Hepatocyte (in vitro differentiated cells): ENCODE results near the gene GNB1L. TPM values are rescaled to one million over a fixed set of nuclear protein-coding genes. Genes with fewer than 3 reads are reported as not detected.

ENCODE experiments used
- DNase-seq: peaks from one replicate; pipeline ENCODE4 v3.0.0-alpha.2; 2016; ENCODE audit warnings: low spot score
- H2AFZ ChIP-seq: fragments of 200-600 bp; sonication (generic); 2 replicates; pipeline ENCODE4 v1.6.0; 2016; ENCODE audit warnings: antibody characterized with exemption, mild to moderate bottlenecking
- H3K27ac ChIP-seq: fragments of 200-600 bp; sonication (generic); 2 replicates; pipeline ENCODE4 v1.5.1; 2016; ENCODE audit warnings: mild to moderate bottlenecking
- H3K27me3 ChIP-seq: fragments of 200-600 bp; sonication (generic); 2 replicates; pipeline ENCODE4 v1.6.1; 2016
- H3K36me3 ChIP-seq: fragments of 200-600 bp; sonication (generic); replicated peaks from 2 replicates; pipeline ENCODE4 v1.5.1; 2016; ENCODE audit warnings: low read depth; ENCODE audit not compliant: insufficient read depth
- H3K4me1 ChIP-seq: fragments of 200-600 bp; sonication (generic); 2 replicates; pipeline ENCODE4 v1.5.1; 2016; ENCODE audit warnings: mild to moderate bottlenecking, moderate library complexity; ENCODE audit not compliant: insufficient read depth
- H3K4me2 ChIP-seq: fragments of 200-600 bp; sonication (generic); 2 replicates; pipeline ENCODE4 v1.6.0; 2016
- H3K4me3 ChIP-seq: fragments of 200-600 bp; sonication (generic); 2 replicates; pipeline ENCODE4 v1.5.1; 2016; ENCODE audit warnings: mild to moderate bottlenecking
- H3K79me2 ChIP-seq: fragments of 200-600 bp; sonication (generic); 2 replicates; pipeline ENCODE4 v1.6.0; 2017; ENCODE audit warnings: mild to moderate bottlenecking
- H3K9me2 ChIP-seq: fragments of 200-600 bp; sonication (generic); replicated peaks from 2 replicates; pipeline ENCODE4 v1.6.0; 2017; ENCODE audit warnings: mild to moderate bottlenecking; ENCODE audit not compliant: insufficient read depth
- H3K9me3 ChIP-seq: fragments of 200-600 bp; sonication (generic); 2 replicates; pipeline ENCODE4 v1.5.1; 2016; ENCODE audit warnings: low read depth, mild to moderate bottlenecking
- H4K20me1 ChIP-seq: fragments of 200-600 bp; sonication (generic); 2 replicates; pipeline ENCODE4 v1.6.0; 2016; ENCODE audit warnings: mild to moderate bottlenecking; ENCODE audit not compliant: insufficient read depth, poor library complexity, severe bottlenecking
- EZH2 ChIP-seq: fragments of 200-600 bp; sonication (generic); IDR thresholded peaks from 2 replicates; pipeline ENCODE4 v1.6.1; 2016; ENCODE audit warnings: antibody characterized with exemption, mild to moderate bottlenecking, borderline replicate concordance
- EZH2phosphoT487 ChIP-seq: fragments of 200-600 bp; sonication (generic); IDR thresholded peaks from one replicate; pipeline ENCODE4 v1.6.1; 2018; ENCODE audit warnings: antibody characterized with exemption, mild to moderate bottlenecking, low read depth, moderate library complexity; ENCODE audit not compliant: unreplicated experiment, severe bottlenecking
- WGBS: methylation state at CpG from one replicate; pipeline ENCODE4 v1.1.6; 2016; ENCODE audit warnings: low lambda C conversion rate; ENCODE audit errors: missing lambda C conversion rate; 5-methylcytosine and 5-hydroxymethylcytosine counted together
- polyA plus RNA-seq: library from polyadenylated mRNA; unstranded; fragments of >200 nt; fragmentation: Nextera tagmentation; extraction: Ambion mirVana; gene quantifications from 2 replicates; pipeline ENCODE4 v1.2.1, GENCODE V29; 2016
- total RNA-seq: library from RNA; depleted of rRNA; stranded (reverse); fragments of >200 nt; gene quantifications from 2 replicates; pipeline ENCODE4 v1.2.3, GENCODE V29; 2014
- TF ChIP-seq, protein P1 (sequence below): fragments of 200-600 bp; sonication (generic); IDR thresholded peaks from 2 replicates; pipeline ENCODE4 v1.5.1; 2016; ENCODE audit warnings: antibody characterized with exemption, mild to moderate bottlenecking; ENCODE audit not compliant: poor library complexity

Gene GNB1L
- total and polyA plus RNA-seq, 2 experiments from 2014 or later: 4.1 to 8.5 TPM

DNA sequence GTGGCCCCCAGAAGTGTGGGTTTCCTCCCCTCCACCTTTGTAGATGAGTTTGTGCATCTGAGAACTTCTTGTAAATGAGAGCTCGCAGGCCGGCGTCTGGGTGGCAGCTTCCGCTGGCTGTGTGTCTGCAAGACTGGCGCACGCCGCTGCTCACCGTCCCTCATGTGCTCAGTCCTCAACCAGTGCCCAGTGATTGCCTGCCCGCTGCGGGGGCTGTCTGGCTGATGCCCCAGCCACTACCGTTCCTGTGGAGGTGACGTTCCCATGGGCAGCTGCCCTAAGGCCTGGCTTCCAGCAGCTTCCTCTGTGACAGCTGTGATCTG lies 85.3 kb downstream of the GNB1L start:
- WGBS: 96% methylated on average over 12 of the region's 12 CpGs
- H3K79me2 ChIP-seq: no peaks in the 10 kb centered on the region
- peaks cover 96% of the 10 kb centered on the region for H3K27me3 ChIP-seq

DNA sequence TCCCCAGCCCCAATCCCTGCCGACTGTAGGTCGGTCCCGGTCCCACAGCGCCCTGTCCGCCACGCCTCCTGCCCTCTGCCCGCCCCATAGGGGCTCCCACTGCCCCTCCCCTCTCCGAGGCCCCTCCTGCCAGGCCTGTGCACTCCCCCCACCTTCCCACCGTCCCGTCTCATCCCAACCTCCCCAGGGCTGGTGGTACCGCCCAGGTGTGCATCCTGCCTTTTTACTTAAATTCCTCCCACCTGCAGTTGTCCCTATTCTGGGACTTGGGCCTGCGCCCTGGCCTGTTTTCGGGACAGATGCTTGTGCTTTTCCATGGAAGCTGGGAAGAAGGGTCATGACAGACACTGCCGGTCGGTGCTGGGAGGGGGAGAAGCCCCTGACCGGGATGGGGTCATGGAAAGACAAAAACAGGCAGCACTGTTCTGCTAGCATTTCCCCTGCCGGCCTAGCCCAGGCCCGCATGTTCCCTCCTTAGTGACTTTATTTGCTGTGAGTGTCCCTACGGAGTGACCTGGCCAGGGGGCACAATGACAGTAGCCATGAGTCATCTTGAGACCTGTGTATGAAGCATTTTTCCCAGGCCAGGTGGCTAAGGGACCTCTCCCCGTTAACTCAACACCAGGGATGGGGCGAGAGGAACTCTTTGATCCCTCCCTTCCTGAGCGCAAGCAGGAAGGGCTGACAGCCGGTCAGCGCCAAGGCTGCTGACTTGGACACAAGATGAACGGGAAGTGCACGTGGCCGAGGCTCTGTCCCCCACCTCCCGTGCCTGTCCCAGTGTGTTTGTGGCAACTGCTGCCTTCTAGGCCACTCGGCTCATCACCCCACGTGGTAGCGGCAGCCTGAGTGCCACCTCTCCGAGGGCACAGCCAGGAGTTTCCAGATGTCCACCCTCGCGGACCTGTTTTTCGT lies 87.0 kb downstream of the GNB1L start:
- Histone ChIP-seq H3K4me1 (no peaks in the 10 kb centered on the region), H4K20me1 (no peaks in the 10 kb centered on the region), H3K4me3 (no peak overlapping the region), H3K4me2 (peak overlapping the region; percentile 73), H3K36me3 (no peaks in the 10 kb centered on the region), H3K9me2 (no peaks in the 10 kb centered on the region), H3K27me3 (peaks cover 97% of the 10 kb centered on the region), H2AFZ (no peak overlapping the region), H3K79me2 (no peaks in the 10 kb centered on the region), H3K27ac (no peak overlapping the region), H3K9me3 (no peaks in the 10 kb centered on the region)
- DNase-seq: no peak
- WGBS: 32% methylated on average over 29 of the region's 35 CpGs
- TF ChIP-seq, protein P1, sequence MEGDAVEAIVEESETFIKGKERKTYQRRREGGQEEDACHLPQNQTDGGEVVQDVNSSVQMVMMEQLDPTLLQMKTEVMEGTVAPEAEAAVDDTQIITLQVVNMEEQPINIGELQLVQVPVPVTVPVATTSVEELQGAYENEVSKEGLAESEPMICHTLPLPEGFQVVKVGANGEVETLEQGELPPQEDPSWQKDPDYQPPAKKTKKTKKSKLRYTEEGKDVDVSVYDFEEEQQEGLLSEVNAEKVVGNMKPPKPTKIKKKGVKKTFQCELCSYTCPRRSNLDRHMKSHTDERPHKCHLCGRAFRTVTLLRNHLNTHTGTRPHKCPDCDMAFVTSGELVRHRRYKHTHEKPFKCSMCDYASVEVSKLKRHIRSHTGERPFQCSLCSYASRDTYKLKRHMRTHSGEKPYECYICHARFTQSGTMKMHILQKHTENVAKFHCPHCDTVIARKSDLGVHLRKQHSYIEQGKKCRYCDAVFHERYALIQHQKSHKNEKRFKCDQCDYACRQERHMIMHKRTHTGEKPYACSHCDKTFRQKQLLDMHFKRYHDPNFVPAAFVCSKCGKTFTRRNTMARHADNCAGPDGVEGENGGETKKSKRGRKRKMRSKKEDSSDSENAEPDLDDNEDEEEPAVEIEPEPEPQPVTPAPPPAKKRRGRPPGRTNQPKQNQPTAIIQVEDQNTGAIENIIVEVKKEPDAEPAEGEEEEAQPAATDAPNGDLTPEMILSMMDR: no peak
- TF ChIP-seq EZH2: peak; percentile 20
- TF ChIP-seq EZH2phosphoT487: no peak

More for the DNA sequence above, 85.3 kb downstream of the GNB1L start:
- H3K4me1 ChIP-seq: no peaks in the 10 kb centered on the region
- no peak overlapping the region for H2AFZ ChIP-seq
- no peaks in the 10 kb centered on the region for H4K20me1 ChIP-seq
- no peaks in the 10 kb centered on the region for H3K36me3 ChIP-seq
- no peak overlapping the region for H3K27ac ChIP-seq
- no peak overlapping the region for H3K4me3 ChIP-seq
- DNase-seq: no peak
- H3K9me2 ChIP-seq: no peaks in the 10 kb centered on the region
- no peak overlapping the region for H3K4me2 ChIP-seq
- no peaks in the 10 kb centered on the region for H3K9me3 ChIP-seq
- TF ChIP-seq EZH2 (no peak), EZH2phosphoT487 (no peak)
- TF ChIP-seq, protein P1: no peak

GRCh38 chr22:19766511-19767426 lies 87.9 kb downstream of the GNB1L start:
- Histone ChIP-seq H3K36me3 (no peaks in the 10 kb centered on the region), H2AFZ (no peak overlapping the region), H3K79me2 (no peaks in the 10 kb centered on the region), H3K27me3 (peaks cover 97% of the 10 kb centered on the region), H4K20me1 (no peaks in the 10 kb centered on the region), H3K4me1 (no peaks in the 10 kb centered on the region), H3K9me3 (no peaks in the 10 kb centered on the region), H3K9me2 (no peaks in the 10 kb centered on the region), H3K4me3 (no peak overlapping the region), H3K4me2 (peak overlapping the region; percentile 73), H3K27ac (no peak overlapping the region)
- TF ChIP-seq, protein P1: peak; percentile 38
- TF ChIP-seq EZH2: peak; percentile 100
- TF ChIP-seq EZH2phosphoT487: peak; percentile 93
- 5% methylated on average over 52 of the region's 103 CpGs for WGBS
- peak; percentile 47 for DNase-seq
